ENCODE measurements around the gene LILRA2.

The LILRA2 gene

DNA sequence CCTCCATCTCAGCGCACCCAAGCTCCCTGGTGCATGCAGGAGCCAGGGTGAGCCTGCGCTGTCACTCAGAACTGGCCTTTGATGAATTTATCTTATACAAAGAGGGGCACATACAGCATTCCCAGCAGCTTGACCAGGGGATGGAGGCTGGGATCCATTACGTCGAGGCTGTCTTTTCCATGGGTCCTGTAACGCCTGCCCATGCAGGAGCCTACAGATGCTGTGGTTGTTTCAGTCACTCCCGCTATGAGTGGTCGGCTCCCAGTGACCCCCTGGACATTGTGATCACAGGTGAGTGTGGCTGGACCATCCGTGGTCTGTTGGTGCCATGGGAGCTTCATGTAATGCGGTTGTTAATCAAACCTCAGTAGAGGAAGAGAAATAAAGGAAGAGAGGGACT, 38.0 kb upstream of the LILRA2 start:
- no peak overlapping the region for H3K4me3 ChIP-seq (replicated peaks; ENCODE audit: low read depth, low read length)
- TF ChIP-seq, protein P1, sequence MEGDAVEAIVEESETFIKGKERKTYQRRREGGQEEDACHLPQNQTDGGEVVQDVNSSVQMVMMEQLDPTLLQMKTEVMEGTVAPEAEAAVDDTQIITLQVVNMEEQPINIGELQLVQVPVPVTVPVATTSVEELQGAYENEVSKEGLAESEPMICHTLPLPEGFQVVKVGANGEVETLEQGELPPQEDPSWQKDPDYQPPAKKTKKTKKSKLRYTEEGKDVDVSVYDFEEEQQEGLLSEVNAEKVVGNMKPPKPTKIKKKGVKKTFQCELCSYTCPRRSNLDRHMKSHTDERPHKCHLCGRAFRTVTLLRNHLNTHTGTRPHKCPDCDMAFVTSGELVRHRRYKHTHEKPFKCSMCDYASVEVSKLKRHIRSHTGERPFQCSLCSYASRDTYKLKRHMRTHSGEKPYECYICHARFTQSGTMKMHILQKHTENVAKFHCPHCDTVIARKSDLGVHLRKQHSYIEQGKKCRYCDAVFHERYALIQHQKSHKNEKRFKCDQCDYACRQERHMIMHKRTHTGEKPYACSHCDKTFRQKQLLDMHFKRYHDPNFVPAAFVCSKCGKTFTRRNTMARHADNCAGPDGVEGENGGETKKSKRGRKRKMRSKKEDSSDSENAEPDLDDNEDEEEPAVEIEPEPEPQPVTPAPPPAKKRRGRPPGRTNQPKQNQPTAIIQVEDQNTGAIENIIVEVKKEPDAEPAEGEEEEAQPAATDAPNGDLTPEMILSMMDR (IDR thresholded peaks at IDR 0.05; ENCODE audit: low read length, missing control alignments), result no peak
- no peak for DNase-seq (ENCODE audit: low read depth)

DNA sequence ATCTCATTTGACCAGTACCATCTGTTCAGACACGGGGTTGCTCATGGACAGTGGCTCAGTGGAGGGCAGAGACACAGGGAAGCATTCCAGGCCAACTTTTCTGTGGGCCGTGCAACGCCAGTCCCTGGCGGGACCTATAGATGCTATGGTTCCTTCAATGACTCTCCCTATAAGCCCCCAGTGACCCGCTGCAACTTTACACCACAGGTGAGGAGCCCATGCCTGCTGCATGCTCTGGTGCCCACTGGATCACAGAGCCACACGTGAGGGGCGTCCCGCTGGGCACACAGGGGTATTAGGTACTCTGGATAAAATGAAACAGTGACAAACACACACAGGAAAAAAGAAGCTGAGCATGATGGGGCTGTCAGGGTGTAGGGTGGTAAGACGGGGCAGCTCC, 36.6 kb upstream of the LILRA2 start:
- TF ChIP-seq, protein P1 (IDR thresholded peaks at IDR 0.05; ENCODE audit: low read length, missing control alignments), result no peak
- no peak overlapping the region for H3K4me3 ChIP-seq (replicated peaks; ENCODE audit: low read depth, low read length)
- DNase-seq (ENCODE audit: low read depth), result no peak

DNA sequence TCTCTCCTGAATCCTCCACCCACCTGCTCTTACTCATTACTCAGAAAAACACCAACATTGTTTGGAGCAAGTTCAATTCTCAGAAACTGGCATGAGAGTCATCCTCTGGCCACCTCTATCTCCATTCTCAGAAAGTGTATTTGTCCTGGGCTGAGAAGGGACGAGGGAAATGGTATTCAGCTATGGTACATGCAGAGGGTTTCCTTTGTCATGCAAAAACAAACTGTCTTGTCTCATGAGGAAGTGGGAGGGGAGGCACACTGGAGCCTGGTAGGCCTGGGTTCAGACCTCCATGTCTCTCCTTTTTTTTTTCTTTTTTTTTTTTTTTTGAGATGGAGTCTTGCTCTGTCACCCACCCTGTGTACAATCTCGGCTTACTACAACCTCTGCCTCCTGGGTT, 31.9 kb upstream of the LILRA2 start:
- DNase-seq (ENCODE audit: low read depth), result no peak
- TF ChIP-seq, protein P1 (IDR thresholded peaks at IDR 0.05; ENCODE audit: low read length, missing control alignments), result no peak
- no peak overlapping the region for H3K4me3 ChIP-seq (replicated peaks; ENCODE audit: low read depth, low read length)

DNA sequence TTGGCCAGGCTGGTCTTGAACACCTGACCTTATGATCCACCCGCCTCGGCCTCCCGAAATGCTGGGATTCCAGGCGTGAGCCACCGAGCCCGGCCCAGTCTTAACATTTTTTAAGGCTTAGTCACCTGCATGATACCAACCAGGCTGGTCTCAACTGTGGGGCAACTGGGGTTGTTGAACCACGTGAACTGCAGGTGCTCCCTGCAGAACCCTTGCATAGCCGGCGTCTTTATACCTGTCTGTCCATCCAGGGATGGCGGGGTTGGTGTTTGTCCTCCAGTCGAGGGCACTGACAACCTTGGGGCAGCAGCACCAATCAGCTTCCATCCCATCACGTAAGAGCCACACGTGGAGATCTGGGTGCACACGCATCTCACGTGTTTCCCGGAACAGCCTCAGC, 24.8 kb upstream of the LILRA2 start:
- no peak overlapping the region for H3K4me3 ChIP-seq (replicated peaks; ENCODE audit: low read depth, low read length)
- TF ChIP-seq, protein P1 (IDR thresholded peaks at IDR 0.05; ENCODE audit: low read length, missing control alignments), result no peak
- DNase-seq (ENCODE audit: low read depth), result no peak

DNA sequence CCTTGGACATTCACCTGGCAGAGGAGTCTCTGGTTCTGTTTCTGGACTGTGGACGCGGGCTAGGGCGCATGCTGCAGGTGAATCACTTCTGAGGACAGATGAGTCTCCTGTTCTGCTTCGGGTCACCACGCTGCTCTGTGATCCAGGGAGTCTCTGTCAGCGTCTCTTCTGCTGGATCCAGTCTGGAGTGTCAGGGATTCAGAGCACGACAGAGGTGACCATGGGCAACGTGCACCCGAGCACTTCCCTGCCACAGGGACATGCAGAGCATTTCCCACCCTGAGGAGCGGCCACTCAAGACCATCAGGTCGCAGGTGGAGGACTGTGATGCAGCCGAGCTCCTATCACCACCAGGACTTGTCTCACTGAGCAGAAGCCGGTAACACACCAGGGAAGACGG, 24.4 kb upstream of the LILRA2 start:
- no peak for DNase-seq (ENCODE audit: low read depth)
- no peak overlapping the region for H3K4me3 ChIP-seq (replicated peaks; ENCODE audit: low read depth, low read length)
- TF ChIP-seq, protein P1 (IDR thresholded peaks at IDR 0.05; ENCODE audit: low read length, missing control alignments), result no peak

DNA sequence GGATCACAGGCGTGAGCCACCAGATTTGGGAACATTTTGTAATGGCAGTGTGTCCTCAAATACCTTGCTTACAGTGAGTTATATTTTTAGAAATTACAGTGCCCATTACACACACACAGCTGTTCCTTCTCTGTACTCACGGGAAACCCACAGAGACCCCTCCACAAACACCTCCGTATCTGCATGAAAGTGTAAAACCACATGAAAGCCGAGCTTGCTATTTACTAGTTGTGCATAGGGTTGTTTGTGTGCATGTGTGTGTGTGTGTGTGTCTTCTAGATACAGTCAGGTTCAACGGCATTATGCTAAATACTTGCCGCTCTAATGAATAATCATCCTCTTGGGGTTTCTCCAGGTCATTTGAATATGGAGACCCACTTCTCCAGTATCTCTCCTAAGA, 22.3 kb upstream of the LILRA2 start:
- TF ChIP-seq, protein P1 (IDR thresholded peaks at IDR 0.05; ENCODE audit: low read length, missing control alignments), result no peak
- H3K4me3 ChIP-seq (replicated peaks; ENCODE audit: low read depth, low read length), result no peak overlapping the region
- no peak for DNase-seq (ENCODE audit: low read depth)

Data from fibroblast of pulmonary artery (primary cell).